Measurements from ENCODE around the gene GNG14. TPM values are rescaled to one million over a fixed set of nuclear protein-coding genes. Genes with fewer than 3 reads are reported as not detected.
A peak's percentile ranks its signal among the peaks of the same experiment; 100 is the strongest.

Gene GNG14
- total and polyA plus RNA-seq, 2 of the 13 experiments (the other 11 are each of a cell fraction or from before 2014, with no cell fraction given): not detected

DNA sequence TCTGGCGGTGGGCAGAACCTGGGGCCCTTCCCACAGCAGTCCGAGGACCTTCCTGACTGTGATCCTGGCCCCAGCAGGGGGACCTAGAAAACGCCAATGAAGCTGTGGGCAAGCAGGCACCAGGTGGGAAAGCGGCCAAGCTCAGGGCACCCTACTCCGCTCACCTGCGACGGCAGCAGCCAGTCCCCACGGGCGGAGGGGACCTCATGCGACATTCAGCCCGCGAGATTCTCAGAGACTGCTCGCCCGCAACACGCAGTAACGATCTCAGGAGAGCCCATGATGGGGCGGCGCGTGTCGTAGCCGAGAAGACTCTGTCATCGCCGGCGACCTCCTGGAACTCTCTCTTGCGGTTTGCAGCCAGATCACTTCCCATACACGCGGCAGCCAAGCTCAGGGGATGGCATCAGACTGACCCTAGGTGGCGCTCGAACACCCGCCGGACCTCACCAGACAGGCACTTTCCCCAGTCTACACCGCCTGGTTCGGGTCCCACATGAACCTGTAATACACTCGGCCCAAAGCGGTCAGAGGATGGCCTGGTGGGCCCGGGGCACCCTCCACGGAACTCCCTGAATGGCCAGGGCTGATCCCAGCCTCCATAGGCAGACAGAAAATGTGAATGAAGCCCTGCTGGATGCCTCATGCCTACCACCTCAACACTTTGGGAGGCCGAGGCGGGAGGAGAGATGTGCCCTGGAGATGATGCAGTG lies 47.7 kb upstream of the GNG14 start (continued):
- TF ChIP-seq ZNF124 (CRISPR knock-in tag; IDR thresholded peaks at IDR 0.05): peak; percentile 65; the same call in 1 of the 2 replicates
- TF ChIP-seq KMT2B (CRISPR knock-in tag; IDR thresholded peaks at IDR 0.05): peak; percentile 55; the same call in 1 of the 2 replicates
- no peak for TF ChIP-seq MED1 (CRISPR knock-in tag; IDR thresholded peaks at IDR 0.05)
- no peak for TF ChIP-seq KMT2A (CRISPR knock-in tag; IDR thresholded peaks at IDR 0.05)
- TF ChIP-seq, protein P1, sequence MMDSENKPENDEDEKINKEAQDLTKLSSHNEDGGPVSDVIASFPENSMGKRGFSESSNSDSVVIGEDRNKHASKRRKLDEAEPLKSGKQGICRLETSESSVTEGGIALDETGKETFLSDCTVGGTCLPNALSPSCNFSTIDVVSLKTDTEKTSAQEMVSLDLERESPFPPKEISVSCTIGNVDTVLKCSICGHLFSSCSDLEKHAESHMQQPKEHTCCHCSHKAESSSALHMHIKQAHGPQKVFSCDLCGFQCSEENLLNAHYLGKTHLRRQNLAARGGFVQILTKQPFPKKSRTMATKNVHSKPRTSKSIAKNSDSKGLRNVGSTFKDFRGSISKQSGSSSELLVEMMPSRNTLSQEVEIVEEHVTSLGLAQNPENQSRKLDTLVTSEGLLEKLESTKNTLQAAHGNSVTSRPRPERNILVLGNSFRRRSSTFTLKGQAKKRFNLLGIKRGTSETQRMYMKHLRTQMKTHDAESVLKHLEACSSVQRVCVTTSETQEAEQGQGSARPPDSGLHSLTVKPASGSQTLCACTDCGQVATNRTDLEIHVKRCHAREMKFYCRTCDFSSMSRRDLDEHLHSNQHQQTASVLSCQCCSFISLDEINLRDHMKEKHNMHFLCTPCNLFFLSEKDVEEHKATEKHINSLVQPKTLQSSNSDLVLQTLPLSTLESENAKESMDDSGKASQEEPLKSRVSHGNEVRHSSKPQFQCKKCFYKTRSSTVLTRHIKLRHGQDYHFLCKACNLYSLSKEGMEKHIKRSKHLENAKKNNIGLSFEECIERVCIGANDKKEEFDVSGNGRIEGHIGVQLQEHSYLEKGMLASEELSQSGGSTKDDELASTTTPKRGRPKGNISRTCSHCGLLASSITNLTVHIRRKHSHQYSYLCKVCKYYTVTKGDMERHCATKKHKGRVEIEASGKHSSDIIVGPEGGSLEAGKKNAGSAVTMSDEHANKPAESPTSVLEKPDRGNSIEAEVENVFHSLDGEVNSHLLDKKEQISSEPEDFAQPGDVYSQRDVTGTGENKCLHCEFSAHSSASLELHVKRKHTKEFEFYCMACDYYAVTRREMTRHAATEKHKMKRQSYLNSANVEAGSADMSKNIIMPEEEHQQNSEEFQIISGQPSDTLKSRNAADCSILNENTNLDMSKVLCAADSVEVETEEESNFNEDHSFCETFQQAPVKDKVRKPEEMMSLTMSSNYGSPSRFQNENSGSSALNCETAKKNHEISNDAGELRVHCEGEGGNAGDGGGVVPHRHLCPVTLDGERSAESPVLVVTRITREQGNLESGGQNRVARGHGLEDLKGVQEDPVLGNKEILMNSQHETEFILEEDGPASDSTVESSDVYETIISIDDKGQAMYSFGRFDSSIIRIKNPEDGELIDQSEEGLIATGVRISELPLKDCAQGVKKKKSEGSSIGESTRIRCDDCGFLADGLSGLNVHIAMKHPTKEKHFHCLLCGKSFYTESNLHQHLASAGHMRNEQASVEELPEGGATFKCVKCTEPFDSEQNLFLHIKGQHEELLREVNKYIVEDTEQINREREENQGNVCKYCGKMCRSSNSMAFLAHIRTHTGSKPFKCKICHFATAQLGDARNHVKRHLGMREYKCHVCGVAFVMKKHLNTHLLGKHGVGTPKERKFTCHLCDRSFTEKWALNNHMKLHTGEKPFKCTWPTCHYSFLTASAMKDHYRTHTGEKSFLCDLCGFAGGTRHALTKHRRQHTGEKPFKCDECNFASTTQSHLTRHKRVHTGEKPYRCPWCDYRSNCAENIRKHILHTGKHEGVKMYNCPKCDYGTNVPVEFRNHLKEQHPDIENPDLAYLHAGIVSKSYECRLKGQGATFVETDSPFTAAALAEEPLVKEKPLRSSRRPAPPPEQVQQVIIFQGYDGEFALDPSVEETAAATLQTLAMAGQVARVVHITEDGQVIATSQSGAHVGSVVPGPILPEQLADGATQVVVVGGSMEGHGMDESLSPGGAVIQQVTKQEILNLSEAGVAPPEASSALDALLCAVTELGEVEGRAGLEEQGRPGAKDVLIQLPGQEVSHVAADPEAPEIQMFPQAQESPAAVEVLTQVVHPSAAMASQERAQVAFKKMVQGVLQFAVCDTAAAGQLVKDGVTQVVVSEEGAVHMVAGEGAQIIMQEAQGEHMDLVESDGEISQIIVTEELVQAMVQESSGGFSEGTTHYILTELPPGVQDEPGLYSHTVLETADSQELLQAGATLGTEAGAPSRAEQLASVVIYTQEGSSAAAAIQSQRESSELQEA (CRISPR knock-in tag; IDR thresholded peaks at IDR 0.05; ENCODE audit: not compliant biosample characterization): peak; percentile 33
- peak; percentile 17; the same call in 1 of the 2 replicates for TF ChIP-seq CREB1 (IDR thresholded peaks at IDR 0.05)
- no peak for TF ChIP-seq CREB1 (CRISPR knock-in tag; IDR thresholded peaks at IDR 0.05)
- peak; percentile 54 for TF ChIP-seq STAG1 (CRISPR knock-in tag; IDR thresholded peaks at IDR 0.05)
- TF ChIP-seq, protein P2, sequence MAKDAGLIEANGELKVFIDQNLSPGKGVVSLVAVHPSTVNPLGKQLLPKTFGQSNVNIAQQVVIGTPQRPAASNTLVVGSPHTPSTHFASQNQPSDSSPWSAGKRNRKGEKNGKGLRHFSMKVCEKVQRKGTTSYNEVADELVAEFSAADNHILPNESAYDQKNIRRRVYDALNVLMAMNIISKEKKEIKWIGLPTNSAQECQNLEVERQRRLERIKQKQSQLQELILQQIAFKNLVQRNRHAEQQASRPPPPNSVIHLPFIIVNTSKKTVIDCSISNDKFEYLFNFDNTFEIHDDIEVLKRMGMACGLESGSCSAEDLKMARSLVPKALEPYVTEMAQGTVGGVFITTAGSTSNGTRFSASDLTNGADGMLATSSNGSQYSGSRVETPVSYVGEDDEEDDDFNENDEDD (CRISPR knock-in tag; IDR thresholded peaks at IDR 0.05; ENCODE audit: borderline replicate concordance): 0 out of 2 replicates have a peak, but pooled peaks have one; percentile 12
- TF ChIP-seq, protein P3, sequence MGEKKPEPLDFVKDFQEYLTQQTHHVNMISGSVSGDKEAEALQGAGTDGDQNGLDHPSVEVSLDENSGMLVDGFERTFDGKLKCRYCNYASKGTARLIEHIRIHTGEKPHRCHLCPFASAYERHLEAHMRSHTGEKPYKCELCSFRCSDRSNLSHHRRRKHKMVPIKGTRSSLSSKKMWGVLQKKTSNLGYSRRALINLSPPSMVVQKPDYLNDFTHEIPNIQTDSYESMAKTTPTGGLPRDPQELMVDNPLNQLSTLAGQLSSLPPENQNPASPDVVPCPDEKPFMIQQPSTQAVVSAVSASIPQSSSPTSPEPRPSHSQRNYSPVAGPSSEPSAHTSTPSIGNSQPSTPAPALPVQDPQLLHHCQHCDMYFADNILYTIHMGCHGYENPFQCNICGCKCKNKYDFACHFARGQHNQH (CRISPR knock-in tag; IDR thresholded peaks at IDR 0.05): peak; percentile 34; the same call in 1 of the 2 replicates
- peak; percentile 67 for TF ChIP-seq ZNF121 (CRISPR knock-in tag; IDR thresholded peaks at IDR 0.05)
- TF ChIP-seq ZBTB8A (CRISPR knock-in tag; IDR thresholded peaks at IDR 0.05; ENCODE audit: borderline replicate concordance, low read depth): no peak
- TF ChIP-seq, protein P4, sequence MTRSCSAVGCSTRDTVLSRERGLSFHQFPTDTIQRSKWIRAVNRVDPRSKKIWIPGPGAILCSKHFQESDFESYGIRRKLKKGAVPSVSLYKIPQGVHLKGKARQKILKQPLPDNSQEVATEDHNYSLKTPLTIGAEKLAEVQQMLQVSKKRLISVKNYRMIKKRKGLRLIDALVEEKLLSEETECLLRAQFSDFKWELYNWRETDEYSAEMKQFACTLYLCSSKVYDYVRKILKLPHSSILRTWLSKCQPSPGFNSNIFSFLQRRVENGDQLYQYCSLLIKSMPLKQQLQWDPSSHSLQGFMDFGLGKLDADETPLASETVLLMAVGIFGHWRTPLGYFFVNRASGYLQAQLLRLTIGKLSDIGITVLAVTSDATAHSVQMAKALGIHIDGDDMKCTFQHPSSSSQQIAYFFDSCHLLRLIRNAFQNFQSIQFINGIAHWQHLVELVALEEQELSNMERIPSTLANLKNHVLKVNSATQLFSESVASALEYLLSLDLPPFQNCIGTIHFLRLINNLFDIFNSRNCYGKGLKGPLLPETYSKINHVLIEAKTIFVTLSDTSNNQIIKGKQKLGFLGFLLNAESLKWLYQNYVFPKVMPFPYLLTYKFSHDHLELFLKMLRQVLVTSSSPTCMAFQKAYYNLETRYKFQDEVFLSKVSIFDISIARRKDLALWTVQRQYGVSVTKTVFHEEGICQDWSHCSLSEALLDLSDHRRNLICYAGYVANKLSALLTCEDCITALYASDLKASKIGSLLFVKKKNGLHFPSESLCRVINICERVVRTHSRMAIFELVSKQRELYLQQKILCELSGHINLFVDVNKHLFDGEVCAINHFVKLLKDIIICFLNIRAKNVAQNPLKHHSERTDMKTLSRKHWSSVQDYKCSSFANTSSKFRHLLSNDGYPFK (CRISPR knock-in tag; IDR thresholded peaks at IDR 0.05; ENCODE audit: borderline replicate concordance): peak; percentile 41; the same call in 1 of the 2 replicates
- 0 out of 2 replicates have a peak, but pooled peaks have one; percentile 24 for TF ChIP-seq ARNTL (CRISPR knock-in tag; IDR thresholded peaks at IDR 0.05)
- TF ChIP-seq IKZF4 (CRISPR knock-in tag; IDR thresholded peaks at IDR 0.05; ENCODE audit: borderline replicate concordance, low read depth, not compliant biosample characterization): peak; percentile 57
